Measurements from ENCODE around the gene IYD.

The IYD gene

DNA sequence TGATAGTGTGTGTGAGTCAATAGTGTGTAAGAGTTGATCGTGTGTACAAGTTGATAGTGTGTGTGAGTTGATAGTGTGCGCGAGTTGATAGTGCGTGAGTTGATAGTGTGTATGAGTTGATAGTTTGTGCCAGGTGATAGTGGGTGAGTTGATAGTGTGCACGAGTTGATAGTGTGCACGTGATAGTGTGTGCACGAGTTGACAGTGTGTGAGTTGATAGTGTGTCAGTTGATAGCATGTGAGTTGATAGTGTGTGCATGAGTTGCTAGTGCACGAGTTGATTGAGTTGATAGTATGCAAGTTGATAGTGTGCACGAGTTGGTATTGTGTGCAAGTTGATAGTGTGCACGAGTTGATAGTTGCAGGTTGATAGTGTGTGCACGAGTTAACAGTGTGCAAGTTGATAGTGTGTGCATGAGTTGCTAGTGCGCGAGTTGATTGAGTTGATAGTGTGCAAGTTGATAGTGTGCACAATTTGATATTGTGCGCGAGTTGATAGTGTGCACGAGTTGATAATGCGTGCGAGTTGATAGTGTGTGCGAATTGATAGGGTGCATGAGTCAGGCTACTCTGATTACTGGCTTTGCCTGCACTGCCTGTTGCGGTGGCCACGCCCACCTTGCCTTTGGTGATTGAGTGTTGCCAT, 35.8 kb upstream of the IYD start:
- no peaks in the 10 kb centered on the region; the same call in 1 of the 2 replicates for H3K27me3 ChIP-seq (replicated peaks; ENCODE audit: control insufficient read depth, insufficient read depth, low read length)
- DNase-seq (ENCODE audit: extremely low read depth, insufficient read length), result no peak
- TF ChIP-seq, protein P1, sequence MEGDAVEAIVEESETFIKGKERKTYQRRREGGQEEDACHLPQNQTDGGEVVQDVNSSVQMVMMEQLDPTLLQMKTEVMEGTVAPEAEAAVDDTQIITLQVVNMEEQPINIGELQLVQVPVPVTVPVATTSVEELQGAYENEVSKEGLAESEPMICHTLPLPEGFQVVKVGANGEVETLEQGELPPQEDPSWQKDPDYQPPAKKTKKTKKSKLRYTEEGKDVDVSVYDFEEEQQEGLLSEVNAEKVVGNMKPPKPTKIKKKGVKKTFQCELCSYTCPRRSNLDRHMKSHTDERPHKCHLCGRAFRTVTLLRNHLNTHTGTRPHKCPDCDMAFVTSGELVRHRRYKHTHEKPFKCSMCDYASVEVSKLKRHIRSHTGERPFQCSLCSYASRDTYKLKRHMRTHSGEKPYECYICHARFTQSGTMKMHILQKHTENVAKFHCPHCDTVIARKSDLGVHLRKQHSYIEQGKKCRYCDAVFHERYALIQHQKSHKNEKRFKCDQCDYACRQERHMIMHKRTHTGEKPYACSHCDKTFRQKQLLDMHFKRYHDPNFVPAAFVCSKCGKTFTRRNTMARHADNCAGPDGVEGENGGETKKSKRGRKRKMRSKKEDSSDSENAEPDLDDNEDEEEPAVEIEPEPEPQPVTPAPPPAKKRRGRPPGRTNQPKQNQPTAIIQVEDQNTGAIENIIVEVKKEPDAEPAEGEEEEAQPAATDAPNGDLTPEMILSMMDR (IDR thresholded peaks at IDR 0.05; ENCODE audit: insufficient read depth, low read length, poor library complexity, severe bottlenecking), result no peak

DNA sequence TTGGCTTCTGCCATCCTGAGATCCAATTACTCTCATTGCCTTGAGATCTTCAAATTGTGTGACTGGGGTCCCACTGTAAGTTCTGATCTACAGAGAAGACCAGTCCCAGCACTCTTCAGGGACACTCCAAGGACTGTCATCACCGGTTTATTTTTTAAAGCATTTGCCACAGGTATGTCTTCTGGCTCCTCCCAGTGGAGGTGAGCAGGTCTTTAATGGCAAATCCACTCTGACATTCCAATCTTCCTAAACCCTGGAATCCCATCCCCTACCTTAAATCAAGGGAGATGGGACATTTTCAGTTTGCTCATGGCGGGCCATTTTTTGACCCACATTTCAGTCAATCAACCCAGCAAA, 35.2 kb upstream of the IYD start:
- Histone ChIP-seq H3K27me3 (replicated peaks; ENCODE audit: control insufficient read depth, insufficient read depth, low read length) (no peaks in the 10 kb centered on the region; the same call in 1 of the 2 replicates), H3K36me3 (ENCODE audit: control insufficient read depth, insufficient read depth, low read length) (no peaks in the 10 kb centered on the region), H3K4me3 (replicated peaks; ENCODE audit: low read depth, low read length) (no peak overlapping the region)
- DNase-seq (ENCODE audit: extremely low read depth, insufficient read length), result no peak
- TF ChIP-seq, protein P1 (IDR thresholded peaks at IDR 0.05; ENCODE audit: insufficient read depth, low read length, poor library complexity, severe bottlenecking), result no peak

More for the DNA sequence above, 35.8 kb upstream of the IYD start:
- Histone ChIP-seq H3K4me3 (replicated peaks; ENCODE audit: low read depth, low read length) (no peak overlapping the region), H3K36me3 (ENCODE audit: control insufficient read depth, insufficient read depth, low read length) (no peaks in the 10 kb centered on the region)

DNA sequence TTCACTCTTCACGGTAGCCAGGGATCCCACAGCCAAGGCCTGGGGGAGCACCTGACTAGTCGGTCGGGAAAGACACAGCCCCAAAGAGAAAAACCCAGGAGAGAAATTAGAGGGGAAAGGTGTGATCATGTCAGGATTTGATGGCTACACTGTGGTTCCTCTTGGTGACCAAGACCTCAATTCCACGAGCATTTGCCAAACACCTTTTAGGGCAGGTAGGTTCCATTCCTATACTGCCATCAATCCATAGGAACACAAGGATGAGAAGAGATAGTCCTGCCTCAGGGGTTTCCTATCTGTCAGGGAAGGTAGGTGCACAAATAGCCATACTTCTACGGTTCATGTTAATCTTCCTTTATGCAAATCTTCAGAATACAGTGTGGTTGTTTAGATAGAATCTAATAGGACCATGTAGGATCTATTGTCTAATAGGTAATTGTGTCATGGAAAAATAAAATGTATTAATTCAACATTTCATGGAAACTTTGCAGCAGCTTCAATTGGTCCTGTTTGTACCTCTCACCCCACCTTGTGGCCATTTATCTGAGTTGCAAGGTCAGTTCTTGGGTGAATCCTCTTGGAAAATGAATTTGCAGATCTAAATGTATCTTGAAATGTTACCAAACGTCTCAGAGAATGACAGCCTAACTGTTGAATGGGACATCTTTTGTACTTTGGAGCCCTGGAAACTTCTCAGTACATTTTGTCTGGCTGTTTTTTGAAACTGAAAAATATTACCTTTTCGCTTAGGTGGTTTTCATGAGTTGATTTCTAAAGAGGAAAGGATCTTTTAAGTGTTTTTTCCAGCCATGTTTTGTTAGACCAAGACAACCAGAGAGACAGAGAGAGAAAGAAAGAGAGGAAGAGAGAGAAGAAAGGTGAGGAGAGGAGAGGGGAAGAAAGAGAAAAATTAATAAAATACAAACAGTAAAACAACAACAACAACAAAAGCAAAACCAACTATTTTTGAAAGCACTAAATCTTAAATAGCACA, 33.7 kb upstream of the IYD start:
- DNase-seq (ENCODE audit: extremely low read depth, insufficient read length), result no peak
- Histone ChIP-seq H3K27me3 (replicated peaks; ENCODE audit: control insufficient read depth, insufficient read depth, low read length) (no peaks in the 10 kb centered on the region; the same call in 1 of the 2 replicates), H3K4me3 (replicated peaks; ENCODE audit: low read depth, low read length) (no peak overlapping the region), H3K36me3 (ENCODE audit: control insufficient read depth, insufficient read depth, low read length) (no peaks in the 10 kb centered on the region)
- TF ChIP-seq, protein P1 (IDR thresholded peaks at IDR 0.05; ENCODE audit: insufficient read depth, low read length, poor library complexity, severe bottlenecking), result peak; percentile 72

DNA sequence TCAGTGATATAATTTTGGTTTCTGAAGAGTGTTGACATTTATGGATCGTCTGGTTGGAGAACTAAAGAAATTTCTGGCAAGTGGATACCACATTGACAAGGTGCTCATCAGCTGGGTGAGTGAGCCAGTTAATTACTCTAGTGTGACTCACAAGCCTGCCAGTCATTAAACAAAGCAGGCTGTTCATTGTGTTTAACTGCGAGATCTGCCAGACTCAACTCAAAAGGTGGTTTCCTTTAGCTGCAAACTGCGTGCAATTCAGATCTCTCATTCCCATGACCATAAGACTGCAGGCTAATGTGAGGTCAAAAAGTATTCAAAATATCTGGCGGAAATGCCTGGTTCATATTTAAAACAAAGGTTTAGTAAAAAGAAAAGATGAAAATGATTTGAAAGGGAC, 32.5 kb upstream of the IYD start:
- H3K27me3 ChIP-seq (replicated peaks; ENCODE audit: control insufficient read depth, insufficient read depth, low read length), result no peaks in the 10 kb centered on the region; the same call in 1 of the 2 replicates
- no peaks in the 10 kb centered on the region for H3K36me3 ChIP-seq (ENCODE audit: control insufficient read depth, insufficient read depth, low read length)
- no peak for DNase-seq (ENCODE audit: extremely low read depth, insufficient read length)
- H3K4me3 ChIP-seq (replicated peaks; ENCODE audit: low read depth, low read length), result no peak overlapping the region
- TF ChIP-seq, protein P1 (IDR thresholded peaks at IDR 0.05; ENCODE audit: insufficient read depth, low read length, poor library complexity, severe bottlenecking), result no peak

DNA sequence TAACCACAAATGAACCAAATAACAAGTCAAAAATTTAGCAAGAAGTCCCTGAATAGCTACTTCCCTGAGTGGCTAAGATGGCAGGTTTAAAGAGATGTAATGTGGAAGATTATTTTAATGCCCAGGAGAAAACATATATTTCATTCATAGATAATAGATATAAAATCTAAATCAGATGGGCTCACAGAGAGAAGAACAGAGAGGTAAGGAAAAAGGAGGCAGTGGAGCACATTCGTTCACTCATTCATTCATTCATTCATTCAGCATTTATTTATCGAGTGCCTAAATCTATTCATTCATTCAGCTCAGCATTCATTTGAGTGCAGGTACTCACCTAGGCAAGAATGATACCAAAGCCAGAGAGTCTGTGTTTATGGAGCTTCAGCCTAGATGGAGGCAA, 32.1 kb upstream of the IYD start:
- TF ChIP-seq, protein P1 (IDR thresholded peaks at IDR 0.05; ENCODE audit: insufficient read depth, low read length, poor library complexity, severe bottlenecking), result no peak
- no peaks in the 10 kb centered on the region for H3K36me3 ChIP-seq (ENCODE audit: control insufficient read depth, insufficient read depth, low read length)
- no peak for DNase-seq (ENCODE audit: extremely low read depth, insufficient read length)
- no peak overlapping the region for H3K4me3 ChIP-seq (replicated peaks; ENCODE audit: low read depth, low read length)
- H3K27me3 ChIP-seq (replicated peaks; ENCODE audit: control insufficient read depth, insufficient read depth, low read length), result no peaks in the 10 kb centered on the region; the same call in 1 of the 2 replicates

All from GM06990 (cell line).